ENCODE data around the gene SPRYD7.
"Not testable (repeated sequence)": the region's sequence is repeated elsewhere in the genome, so short reads cannot be mapped to it uniquely, and the experiment has no call there.

SPRYD7 gene

DNA sequence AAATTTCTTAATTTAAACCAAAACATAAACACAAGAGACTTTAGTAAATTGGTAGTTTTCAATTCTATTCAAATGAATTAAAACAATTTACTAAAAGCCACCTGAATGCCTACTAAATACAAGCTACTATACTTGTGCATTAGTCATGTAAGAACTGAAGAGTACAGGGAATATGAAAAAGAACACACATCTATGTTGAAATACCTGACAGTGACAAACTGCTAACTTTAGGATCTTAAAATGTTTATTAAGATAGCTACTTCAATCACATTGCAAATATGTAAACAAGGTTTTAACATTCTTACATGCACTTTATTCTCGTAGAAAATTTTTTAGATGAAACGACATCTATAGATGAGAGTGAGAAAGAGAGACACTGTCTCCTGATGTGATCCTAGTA is 4.1 kb downstream of the SPRYD7 start:
- no peak for DNase-seq

DNA sequence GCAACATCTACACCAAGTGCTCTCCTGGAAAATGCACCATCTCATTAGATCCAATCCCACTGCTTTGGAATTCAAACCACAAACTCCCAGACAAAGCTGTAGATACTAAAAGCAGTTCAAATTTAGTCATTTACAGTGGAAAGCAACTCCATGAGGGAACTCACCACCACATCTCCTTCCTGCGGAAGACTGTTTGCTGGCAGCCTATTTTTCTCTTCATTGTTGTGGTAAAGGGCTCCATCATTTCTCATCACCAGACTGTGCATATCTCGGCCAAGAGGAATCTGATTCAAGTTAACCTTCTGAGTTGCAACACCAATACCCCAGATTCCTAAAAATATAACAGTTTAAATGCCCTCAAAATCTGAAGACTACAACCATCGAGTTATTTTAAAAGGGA is 8.4 kb downstream of the SPRYD7 start:
- DNase-seq = no peak

DNA sequence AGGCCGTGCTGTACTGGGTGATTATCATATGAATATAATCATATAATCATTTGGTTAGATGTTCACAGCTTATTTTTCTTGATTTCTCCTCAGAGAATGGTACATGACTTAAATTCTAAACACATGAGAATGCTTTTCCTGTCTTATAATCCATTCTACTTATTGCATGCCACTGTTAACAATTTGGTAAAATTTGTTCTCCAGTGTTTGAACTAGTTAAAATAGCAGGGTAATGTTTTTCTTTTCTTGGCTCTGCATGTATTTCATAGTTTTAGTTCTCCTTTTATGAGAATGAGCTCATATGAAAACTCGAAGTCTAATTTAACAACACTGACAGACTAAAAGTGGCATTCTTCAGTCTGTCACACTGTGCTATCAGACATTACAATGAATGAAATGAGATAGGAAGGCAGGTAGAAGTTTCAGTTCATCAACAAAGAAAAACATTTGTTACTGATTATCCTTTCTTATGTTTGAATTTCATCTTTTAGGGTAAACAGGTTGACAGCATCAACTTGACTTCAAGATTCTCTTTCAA is 10.2 kb downstream of the SPRYD7 start:
- no peak for DNase-seq

DNA sequence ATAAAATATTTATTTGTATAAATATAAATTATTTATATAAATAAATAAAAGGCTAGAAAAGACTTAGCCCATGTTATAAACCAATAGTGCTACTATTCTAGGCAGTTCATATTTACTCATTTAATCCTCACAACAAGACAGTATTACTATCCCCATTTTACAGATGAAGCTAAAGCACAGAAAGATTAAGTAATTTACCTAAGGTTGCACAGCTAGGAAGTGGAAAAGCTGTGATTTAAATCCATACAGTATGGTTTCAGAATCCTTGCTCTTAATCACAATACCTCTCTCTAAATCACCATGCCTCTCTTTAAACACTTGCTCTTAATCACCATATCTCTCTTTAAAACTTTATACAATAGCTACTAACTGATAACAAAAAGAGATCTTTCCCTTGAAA is 13.8 kb downstream of the SPRYD7 start:
- no peak for DNase-seq

DNA sequence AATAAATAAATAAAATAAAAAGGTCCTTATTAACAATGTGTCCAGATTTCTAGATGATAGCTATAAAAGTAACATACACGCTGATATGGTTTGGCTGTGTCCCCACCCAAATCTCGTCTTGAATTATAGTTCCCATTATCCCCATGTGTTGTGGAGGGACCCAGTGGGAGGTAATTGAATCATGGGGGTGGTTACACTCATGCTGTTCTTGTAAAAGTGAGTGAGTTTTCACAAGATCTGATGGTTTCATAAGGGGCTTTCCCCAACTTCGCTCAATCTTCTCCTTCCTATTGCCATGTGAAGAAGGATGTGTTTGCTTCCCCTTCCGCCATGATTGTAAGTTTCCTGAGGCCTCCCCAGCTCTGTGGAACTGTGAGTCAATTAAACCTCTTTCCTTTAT is 15.2 kb downstream of the SPRYD7 start:
- not testable (repeated sequence) for DNase-seq

DNA sequence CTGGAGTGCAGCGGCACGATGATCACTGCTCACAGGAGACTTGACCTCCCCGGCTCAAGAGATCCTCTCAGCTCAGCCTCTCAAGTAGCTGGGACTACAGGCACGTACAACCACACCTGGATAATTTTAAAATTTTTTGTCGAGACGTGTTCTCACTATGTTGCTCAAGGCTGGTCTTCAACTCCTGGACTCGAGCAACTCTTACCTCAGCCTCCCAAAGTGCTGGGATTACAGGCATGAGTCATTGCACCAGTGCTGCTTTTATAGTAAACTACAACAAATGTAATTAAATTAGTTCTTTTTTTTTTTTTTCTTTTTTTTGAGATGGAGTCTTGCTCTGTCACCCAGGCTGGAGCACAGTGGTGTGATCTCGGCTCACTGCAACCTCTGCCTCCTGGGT is 18.0 kb downstream of the SPRYD7 start:
- not testable (repeated sequence) for DNase-seq

DNA sequence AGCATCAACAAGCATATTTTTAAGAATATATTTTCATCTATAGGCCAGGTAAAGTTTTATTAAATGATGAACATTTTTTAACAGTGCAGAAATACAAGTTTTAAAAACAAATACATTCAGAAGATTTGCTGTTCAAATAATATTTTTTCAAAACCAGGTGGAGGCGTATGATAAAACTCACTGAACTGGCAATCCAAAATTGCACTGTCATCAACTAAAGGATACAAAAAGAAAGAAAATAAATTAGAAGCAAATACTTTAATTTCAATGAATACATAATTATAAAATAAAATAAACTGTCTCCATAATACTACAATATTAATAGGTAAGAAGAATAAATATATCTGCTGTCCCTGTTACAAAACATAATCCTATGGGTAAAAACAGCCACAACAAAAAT is 21.2 kb downstream of the SPRYD7 start:
- DNase-seq = no peak

DNA sequence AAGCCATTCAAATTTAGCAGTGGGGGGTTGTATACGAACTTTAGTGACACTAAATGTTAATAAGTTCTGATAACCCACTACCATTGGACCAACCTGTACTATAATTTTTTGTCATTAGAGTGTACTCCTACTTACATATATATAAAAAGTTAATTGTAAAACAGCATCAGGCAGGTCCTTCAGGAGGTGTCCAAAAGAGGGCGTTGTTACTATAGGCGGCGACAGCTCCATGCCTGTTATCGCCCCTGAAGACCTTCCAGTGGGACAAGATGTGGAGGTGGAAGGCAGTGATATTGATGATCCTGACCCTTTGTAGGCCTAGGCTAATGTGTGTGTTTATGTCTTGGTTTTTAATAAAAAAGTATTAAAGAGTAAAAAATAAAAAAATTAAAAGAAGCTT is 27.5 kb downstream of the SPRYD7 start:
- no peak for DNase-seq

DNA sequence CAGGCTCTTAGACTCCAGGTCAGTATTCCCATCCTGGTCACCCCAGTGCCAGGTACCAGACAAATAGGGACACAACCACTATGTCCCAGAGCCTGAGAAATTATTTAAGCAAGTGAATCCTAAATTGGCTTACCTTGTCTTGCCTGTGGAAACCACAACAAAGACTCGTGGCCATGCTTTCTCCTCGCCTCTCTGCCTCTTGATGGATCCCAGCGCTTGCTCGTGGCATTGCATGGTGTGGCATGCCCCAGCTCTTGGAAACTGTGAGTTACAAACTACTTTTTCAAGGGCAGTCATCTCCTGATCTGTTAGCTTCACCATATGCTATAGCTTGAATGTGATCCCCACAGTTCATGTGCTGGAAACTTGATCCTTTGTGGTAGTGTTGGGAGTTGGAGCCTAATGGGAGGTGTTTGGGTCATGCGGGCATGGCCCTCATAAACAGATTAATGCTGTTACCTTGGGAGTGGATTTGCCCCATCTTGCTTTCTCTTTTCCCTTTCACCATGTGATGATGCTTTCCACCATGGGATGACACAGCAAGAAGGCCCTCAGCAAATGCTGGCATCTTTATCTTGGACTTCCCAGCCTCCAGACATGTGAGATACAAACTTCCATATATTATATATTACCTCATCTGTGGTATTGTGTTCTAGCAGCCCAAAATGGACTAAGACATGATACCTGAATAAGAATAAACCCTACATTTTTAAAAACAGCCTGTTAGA is 31.2 kb downstream of the SPRYD7 start:
- DNase-seq = no peak

DNA sequence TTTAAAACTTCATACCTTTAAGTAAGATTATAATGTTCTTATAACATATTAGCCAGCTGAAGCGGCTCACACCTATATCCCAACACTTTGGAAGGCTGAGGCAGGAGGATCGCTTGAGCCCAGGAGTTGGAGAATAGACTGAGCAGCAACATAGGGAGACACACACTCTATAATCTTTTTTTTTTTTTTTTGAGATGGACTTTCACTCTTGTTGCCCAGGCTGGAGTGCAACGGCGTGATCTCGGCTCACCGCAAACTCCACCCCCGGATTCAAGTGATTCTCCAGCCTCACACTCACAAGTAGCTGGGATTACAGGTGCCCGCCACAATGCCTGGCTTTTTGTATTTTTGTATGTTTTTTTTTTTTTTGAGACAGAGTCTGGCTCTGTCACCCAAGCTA is 37.3 kb downstream of the SPRYD7 start:
- no peak for DNase-seq

DNA sequence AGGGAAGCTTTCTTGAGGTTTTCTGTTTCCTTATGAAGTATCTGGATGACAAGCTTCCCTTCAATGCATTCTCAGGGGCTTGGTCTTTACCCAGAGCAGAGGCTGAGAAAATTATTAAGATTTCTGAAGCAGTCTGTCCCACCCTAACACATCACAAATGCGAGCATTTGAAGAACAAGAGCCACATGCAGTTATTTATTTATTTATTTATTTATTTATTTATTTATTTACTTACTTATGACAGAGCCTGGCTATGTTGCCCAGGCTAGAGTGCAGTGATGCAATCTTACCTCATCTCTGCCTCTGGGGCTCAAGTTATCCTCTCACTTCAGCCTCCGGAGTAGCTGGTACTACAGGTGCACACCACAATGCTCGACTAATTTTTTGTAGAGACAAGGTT is 38.4 kb downstream of the SPRYD7 start:
- no peak for DNase-seq

DNA sequence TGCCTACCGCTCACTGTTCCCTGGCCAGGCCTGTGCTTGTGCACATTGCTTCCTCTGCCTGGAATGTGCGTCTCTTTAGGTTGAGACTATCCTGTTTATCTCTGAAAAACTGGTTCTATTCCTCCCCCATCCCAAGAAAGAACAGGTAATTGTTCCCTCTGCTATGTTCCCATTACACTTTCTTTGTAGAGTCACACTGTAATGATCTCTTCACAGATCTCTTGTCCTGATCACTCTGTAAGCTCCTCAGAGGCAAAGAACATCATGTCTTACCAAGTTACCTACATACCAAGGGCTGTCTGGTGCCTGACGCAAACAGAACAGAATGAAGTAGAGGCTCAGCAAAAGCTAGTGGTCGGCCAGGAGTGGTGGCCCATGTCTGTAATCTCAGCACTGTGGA is 40.3 kb downstream of the SPRYD7 start:
- DNase-seq = no peak

DNA sequence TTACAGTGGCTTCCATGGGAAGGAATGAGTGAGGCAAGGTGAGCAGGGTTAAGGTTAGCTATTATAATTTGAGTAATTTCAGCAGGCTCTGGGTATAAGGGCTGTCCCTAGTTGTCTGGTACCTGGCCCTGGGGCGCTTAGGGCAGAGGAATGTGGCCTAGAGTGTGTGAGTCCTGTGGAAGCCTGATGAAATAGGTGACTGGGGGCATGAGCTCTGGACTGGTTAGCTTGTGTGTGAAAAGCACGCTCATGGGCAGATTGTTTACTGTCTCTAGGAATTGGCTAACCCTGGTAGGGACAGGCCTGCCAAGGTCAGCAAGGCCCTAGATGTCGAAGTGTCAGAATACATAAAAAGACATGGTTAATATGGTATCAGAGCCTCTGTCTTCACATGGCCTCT is 42.5 kb downstream of the SPRYD7 start:
- DNase-seq = no peak

DNA sequence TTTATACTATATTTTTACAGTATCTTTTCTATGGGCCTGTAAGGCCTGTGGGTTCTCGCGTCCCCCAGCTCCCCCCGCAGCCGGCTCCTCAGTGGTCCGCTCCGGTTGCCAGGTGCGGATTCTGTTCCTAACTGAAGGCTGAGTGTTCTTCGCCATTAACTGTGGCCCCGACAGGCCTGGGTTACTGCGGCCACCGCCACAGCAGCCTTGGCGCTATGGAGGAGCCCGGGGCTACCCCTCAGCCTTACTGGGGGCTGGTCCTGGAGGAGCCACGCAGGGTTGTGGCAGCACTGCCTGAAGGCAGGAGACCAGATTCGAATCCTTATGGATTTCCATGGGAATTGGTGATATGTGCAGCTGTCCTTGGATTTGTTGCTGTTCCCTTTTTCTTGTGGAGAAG is 45.8 kb downstream of the SPRYD7 start:
- no peak for DNase-seq

DNA sequence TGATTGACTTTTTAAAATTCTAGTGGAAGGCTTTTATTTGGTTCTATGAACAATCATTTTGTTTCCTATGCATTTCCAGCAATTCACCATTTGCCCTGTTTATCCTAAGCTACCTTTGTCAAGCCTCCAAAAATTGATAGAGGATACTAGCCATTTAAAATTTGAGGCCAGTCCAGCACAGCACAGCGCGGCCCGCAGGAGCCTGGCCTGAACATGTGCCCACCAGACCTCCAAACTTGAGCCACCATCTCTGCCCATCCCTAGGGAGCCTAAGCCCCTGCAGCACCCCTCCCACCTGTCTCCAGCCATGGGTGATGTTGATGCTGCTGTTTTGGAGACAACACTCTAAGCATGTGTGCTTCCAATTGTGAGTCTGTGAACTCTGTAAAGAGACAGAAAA is 57.5 kb downstream of the SPRYD7 start:
- DNase-seq = no peak

DNA sequence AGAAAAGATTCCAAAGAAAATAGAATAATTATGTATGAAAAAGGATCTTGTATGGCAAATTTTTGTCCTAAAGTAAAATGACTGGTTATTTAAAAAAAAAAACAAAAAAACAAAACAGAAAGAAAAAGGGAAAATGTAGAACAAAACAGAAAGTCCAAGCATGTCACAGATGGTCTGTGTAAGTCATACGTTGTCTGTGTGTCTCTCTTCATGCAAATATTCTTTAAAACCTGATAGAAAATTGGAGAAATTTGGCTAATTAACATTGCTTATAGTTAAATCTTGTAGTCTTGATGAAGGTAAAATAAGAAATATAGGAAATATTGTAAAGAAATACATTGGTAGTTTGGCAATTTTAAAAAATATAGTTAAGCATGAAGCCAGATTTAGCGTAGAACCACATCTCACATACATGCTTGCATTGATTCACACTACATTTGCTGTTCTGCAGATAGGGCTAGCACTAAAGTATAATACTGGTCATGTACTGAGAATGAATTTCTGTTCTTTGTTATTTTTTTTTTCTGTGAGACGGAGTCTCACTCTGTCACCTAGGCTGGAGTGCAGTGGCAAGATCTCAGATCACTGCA is 58.4 kb downstream of the SPRYD7 start:
- peak in 1 of 2 experiments; percentile 16 for DNase-seq

DNA sequence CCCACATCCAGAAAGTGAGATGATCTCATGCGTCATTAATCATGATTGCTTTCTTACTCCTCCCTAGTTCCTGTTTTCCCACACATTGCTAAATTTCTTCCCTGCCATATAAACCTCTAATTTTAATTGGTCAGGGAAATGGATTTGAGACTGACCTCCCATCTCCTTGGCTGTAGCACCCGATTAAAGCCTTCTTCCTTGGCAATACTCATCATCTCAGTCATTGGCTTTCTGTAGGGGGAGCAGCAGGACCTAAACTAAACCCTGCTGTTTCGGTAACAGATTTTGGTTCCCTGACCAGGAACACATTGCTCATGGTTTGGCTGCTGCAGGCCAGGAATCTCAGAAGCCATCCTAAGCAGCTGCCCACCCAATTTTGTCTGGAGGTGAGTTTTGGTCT is 61.7 kb downstream of the SPRYD7 start:
- no peak for DNase-seq

DNA sequence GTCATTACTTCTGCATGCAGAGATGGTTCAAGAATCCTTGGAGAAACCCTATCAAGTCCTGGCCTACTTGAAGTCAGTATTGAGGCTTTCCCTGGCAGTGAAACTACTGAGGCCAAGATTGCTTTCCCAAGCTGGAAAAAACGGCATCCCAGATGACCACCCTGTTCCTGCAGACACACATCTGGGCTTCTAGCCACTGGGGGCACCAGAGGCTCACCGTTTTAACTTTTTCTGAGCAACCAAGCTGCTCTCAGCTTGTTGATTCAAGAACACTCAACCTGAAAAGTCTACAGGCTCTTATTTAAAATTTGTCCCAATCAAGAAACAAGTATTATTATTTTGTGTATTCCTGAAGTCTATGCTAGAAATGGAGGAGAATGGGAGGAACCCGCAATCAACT is 66.6 kb downstream of the SPRYD7 start:
- no peak for DNase-seq

DNA sequence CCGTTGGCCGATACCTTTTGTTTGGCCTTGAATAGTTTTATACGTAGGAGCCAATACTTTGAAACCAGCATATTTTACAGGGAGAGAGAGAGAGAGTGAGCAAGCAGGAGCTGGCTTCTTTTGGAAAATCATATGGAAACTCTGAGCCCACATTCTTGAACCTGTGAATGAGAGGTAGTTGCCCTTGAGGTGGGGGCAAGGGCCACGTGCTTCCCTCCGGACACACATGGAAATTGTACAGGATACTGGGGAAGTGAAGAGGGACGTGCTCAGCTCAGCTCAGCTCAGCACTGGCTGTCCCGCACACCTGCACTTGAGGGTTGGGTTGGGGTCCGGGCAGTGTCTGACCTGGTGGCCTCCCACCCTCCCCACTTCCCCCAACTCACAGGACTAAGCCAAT is 68.3 kb downstream of the SPRYD7 start:
- no peak for DNase-seq

DNA sequence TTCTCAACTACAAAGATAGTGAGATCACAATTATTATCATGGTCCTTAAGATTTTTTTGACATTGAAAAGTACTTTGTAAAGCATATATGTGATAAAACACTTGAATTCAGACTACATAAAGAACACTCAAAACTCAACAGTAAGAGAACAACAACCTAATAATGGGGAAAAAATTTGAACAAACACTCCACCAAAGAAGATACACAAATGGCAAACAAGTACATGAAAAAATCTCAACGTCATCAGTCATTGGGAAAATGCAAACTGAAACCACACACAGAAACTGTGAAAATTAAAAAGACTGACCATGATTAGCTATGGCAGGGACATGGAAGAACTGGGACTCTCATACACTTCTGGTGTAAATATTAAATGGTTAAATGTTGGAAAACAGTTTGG is 70.9 kb downstream of the SPRYD7 start:
- DNase-seq = no peak

DNA sequence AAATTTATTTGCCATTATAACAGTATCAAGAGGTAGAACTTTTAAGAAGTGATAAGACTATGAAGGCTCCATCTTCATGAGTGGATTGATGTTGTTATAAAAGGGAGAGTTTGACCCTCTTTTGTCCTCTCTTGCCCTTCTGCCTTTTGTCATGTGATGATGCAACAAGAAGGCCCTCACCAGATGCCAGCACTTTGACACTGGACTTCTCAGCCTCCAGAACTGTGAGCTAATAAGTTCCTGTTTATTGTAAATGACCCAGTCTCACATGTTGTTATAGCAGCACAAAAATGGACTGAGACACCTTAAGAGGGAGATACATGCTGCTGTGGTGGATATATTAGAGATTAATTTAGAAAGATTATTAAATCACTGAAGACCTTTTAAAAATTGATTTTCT is 71.6 kb downstream of the SPRYD7 start:
- no peak for DNase-seq
